Retinal pigment epithelial cell (primary cell): ENCODE data around the gene DHRS4L2.
"Not testable (repeated sequence)": the region's sequence is repeated elsewhere in the genome, so short reads cannot be mapped to it uniquely, and the experiment has no call there.

Source experiments
- DNase-seq: peaks from one replicate; pipeline ENCODE4 v3.0.0-alpha.2; 2010; ENCODE audit warnings: low read depth
- H3K4me3 ChIP-seq: 2 replicates; pipeline ENCODE4 v1.5.1; 2011; ENCODE audit warnings: mild to moderate bottlenecking, low read length, control low read depth, moderate library complexity
- CTCF ChIP-seq: conservative IDR thresholded peaks from 2 replicates; pipeline ENCODE4 v1.5.1; 2011; ENCODE audit warnings: low read depth, low read length, control low read depth, inconsistent platforms

The DHRS4L2 gene

GRCh38 chr14:24011051-24011450, 22.3 kb downstream of the DHRS4L2 start:
- no peak for TF ChIP-seq CTCF
- no peak overlapping the region for H3K4me3 ChIP-seq
- DNase-seq, result no peak

- DNase-seq, H3K4me3 ChIP-seq: not testable (repeated sequence)
Measured at GRCh38 chr14:24012726-24013273, 24.1 kb downstream of the DHRS4L2 start.

- no peak overlapping the region for H3K4me3 ChIP-seq
- peak; percentile 84 for TF ChIP-seq CTCF
- no peak for DNase-seq
Measured at GRCh38 chr14:24013654-24014514, 25.2 kb downstream of the DHRS4L2 start.

GRCh38 chr14:24015745-24016144, 27.0 kb downstream of the DHRS4L2 start:
- H3K4me3 ChIP-seq, DNase-seq: not testable (repeated sequence)

- H3K4me3 ChIP-seq, DNase-seq: not testable (repeated sequence)
Measured at GRCh38 chr14:24018978-24019377, 30.2 kb downstream of the DHRS4L2 start.

GRCh38 chr14:24019944-24020343, 31.2 kb downstream of the DHRS4L2 start:
- TF ChIP-seq CTCF, result peak; percentile 10
- DNase-seq, result not testable (repeated sequence)

GRCh38 chr14:24020520-24020919, 31.8 kb downstream of the DHRS4L2 start:
- not testable (repeated sequence) for H3K4me3 ChIP-seq, DNase-seq

More at GRCh38 chr14:24019944-24020343, 31.2 kb downstream of the DHRS4L2 start:
- H3K4me3 ChIP-seq, result not testable (repeated sequence)

GRCh38 chr14:24024939-24025418, 36.2 kb downstream of the DHRS4L2 start:
- DNase-seq, result not testable (repeated sequence)

GRCh38 chr14:24029687-24030086, 41.0 kb downstream of the DHRS4L2 start:
- not testable (repeated sequence) for DNase-seq, H3K4me3 ChIP-seq

More at GRCh38 chr14:24024939-24025418, 36.2 kb downstream of the DHRS4L2 start:
- H3K4me3 ChIP-seq, result not testable (repeated sequence)

- H3K4me3 ChIP-seq, DNase-seq: not testable (repeated sequence)
Measured at GRCh38 chr14:24031331-24031730, 42.6 kb downstream of the DHRS4L2 start.

- DNase-seq, result no peak
- no peak for TF ChIP-seq CTCF
- no peak overlapping the region for H3K4me3 ChIP-seq
Measured at GRCh38 chr14:24032727-24033418, 44.1 kb downstream of the DHRS4L2 start.

GRCh38 chr14:24035769-24036168, 47.0 kb downstream of the DHRS4L2 start:
- peak overlapping the region; percentile 28 for H3K4me3 ChIP-seq
- not testable (repeated sequence) for DNase-seq
